K562 (cell line): ENCODE measurements around the gene C9. TPM values are rescaled to one million over a fixed set of nuclear protein-coding genes. Genes with fewer than 3 reads are reported as not detected.

Experiments
- ATAC-seq: fragments of 200-7000 bp; cut with Tn5 transposase; 3 replicates; pipeline ENCODE4 v1.9.1; 2020; ENCODE audit warnings: moderate library complexity
- BruUV-seq: library from RNA; stranded (reverse); fragments of 400-500 nt; replicated peaks from 2 replicates; lab custom pipeline; 2021; lab: Mats Ljungman, UMichigan
- CTCF ChIA-PET: fragments of 300-600 bp; formaldehyde crosslinking; extraction: SDS; loops from one replicate; lab custom pipeline; 2021; ENCODE audit warnings: low intra/inter-chr PET ratio; lab: Yijun Ruan, JAX
- POLR2A ChIA-PET: fragments of 300-600, 350-650 bp; sonication (Branson Sonifier 250); formaldehyde crosslinking; extraction: SDS; loops from one replicate; lab custom pipeline; 2021; ENCODE audit warnings: antibody characterized with exemption, inconsistent platforms; lab: Yijun Ruan, JAX
- DNase-seq, 4 experiments: peaks; one replicate each; pipeline versions ENCODE4 v3.0.0 to v3.0.0-alpha.2; 2011 to 2018; ENCODE audit warnings: low spot score in 3 of 4, mixed read lengths in 3 of 4; ENCODE audit errors: extremely low read depth in 1 of 4
- FAIRE-seq: peaks from 2 replicates; lab custom pipeline; 2011; peaks lifted over from hg19 to GRCh38; lab: Jason Lieb, UNC
- H2AFZ ChIP-seq: 2 replicates; pipeline ENCODE4 v1.6.0; 2011; ENCODE audit warnings: low read depth, low read length, control low read depth, inconsistent platforms
- H3K27ac ChIP-seq: fragments of 200-600 bp; 3 replicates; pipeline ENCODE4 v1.8.0; 2011; ENCODE audit warnings: low read depth, mild to moderate bottlenecking, control low read depth, inconsistent platforms, low read length, moderate library complexity, mixed read lengths; ENCODE audit errors: extremely low read depth
- H3K27me3 ChIP-seq, 2 experiments: fragments of 300-600 bp in 1 of 2; 2 replicates in 1 of 2; 3 replicates in 1 of 2; pipeline versions ENCODE4 v1.6.0 to v1.8.0; 2011; ENCODE audit warnings: inconsistent platforms in 2 of 2, low read length in 2 of 2, mild to moderate bottlenecking in 1 of 2, mixed read lengths in 1 of 2, moderate library complexity in 1 of 2; ENCODE audit not compliant: control insufficient read depth in 2 of 2, insufficient read depth in 2 of 2
- H3K36me3 ChIP-seq: fragments of 300-600 bp; 3 replicates; pipeline ENCODE4 v1.8.0; 2011; ENCODE audit warnings: mild to moderate bottlenecking, low read length, inconsistent platforms; ENCODE audit not compliant: control insufficient read depth, insufficient read depth
- H3K4me1 ChIP-seq, 2 experiments: fragments of 200-600 bp in 1 of 2; replicated peaks in 1 of 2; 2 replicates in 1 of 2; 3 replicates in 1 of 2; pipeline versions ENCODE4 v1.5.1 to v1.8.0; 2011; ENCODE audit warnings: inconsistent platforms in 2 of 2, low read length in 2 of 2, mild to moderate bottlenecking in 1 of 2, mixed read lengths in 1 of 2, moderate library complexity in 1 of 2; ENCODE audit not compliant: control insufficient read depth in 2 of 2, insufficient read depth in 2 of 2
- H3K4me2 ChIP-seq: 2 replicates; pipeline ENCODE4 v1.6.1; 2011; ENCODE audit warnings: low read length, control low read depth, inconsistent platforms, mixed read lengths; ENCODE audit not compliant: insufficient read depth
- H3K4me3 ChIP-seq: fragments of 200-600 bp; sonication (generic), shearing (Covaris generic); 2 replicates; pipeline ENCODE4 v1.5.1; 2016; ENCODE audit warnings: control low read depth, inconsistent platforms
- H3K79me2 ChIP-seq: fragments of 200-600 bp; 3 replicates; pipeline ENCODE4 v1.8.0; 2011; ENCODE audit warnings: low read length, inconsistent platforms; ENCODE audit not compliant: control insufficient read depth, insufficient read depth
- H3K9ac ChIP-seq, 2 experiments: 2 replicates each; pipeline versions ENCODE4 v1.6.0 to v1.6.1; 2011; ENCODE audit warnings: low read depth in 2 of 2, low read length in 2 of 2, control low read depth in 1 of 2, inconsistent platforms in 1 of 2, mild to moderate bottlenecking in 1 of 2, mixed read lengths in 1 of 2; ENCODE audit not compliant: insufficient read depth in 1 of 2
- H3K9me1 ChIP-seq: one replicate; pipeline ENCODE4 v1.6.0; 2011; ENCODE audit warnings: inconsistent platforms, mild to moderate bottlenecking, low read length, moderate library complexity; ENCODE audit not compliant: control insufficient read depth, insufficient read depth
- H3K9me3 ChIP-seq: replicated peaks from 2 replicates; pipeline ENCODE4 v1.5.1; 2011; ENCODE audit warnings: low read depth, low read length, inconsistent platforms; ENCODE audit not compliant: control insufficient read depth, insufficient read depth
- H4K20me1 ChIP-seq: replicated peaks from 2 replicates; pipeline ENCODE4 v1.6.1; 2011; ENCODE audit warnings: low read length, inconsistent platforms, mixed read lengths; ENCODE audit not compliant: control insufficient read depth, insufficient read depth
- CCAR2 ChIP-seq: fragments of 200-400 bp; formaldehyde crosslinking; IDR thresholded peaks from 2 replicates; pipeline ENCODE4 v1.6.1; 2017; ENCODE audit warnings: mild to moderate bottlenecking, low read depth, low read length
- CXXC5 ChIP-seq: fragments of 250-450 bp; sonication (Bioruptor Pico); IDR thresholded peaks from 2 replicates; pipeline ENCODE4 v1.8.0; 2022; ENCODE audit warnings: inconsistent platforms, mild to moderate bottlenecking, moderate library complexity
- DPF2 ChIP-seq: fragments of 450-650 bp; IDR thresholded peaks from 2 replicates; pipeline ENCODE4 v1.6.1; 2016
- EP300 ChIP-seq: IDR thresholded peaks from 2 replicates; pipeline ENCODE4 v1.6.1; 2012; ENCODE audit warnings: low read length, improper control_type of control experiment
- FOS ChIP-seq: IDR thresholded peaks from 3 replicates; pipeline ENCODE4 v1.6.1; 2011; ENCODE audit not compliant: insufficient read length; ENCODE audit errors: extremely low read depth
- GTF2E2 ChIP-seq: fragments of 200-800 bp; sonication (Bioruptor generic); IDR thresholded peaks from 2 replicates; pipeline ENCODE4 v1.6.1; 2016; ENCODE audit warnings: missing genetic modification characterization, missing compliant biosample characterization
- NFIX ChIP-seq: fragments of 250-450 bp; sonication (Bioruptor Pico); IDR thresholded peaks from 2 replicates; pipeline ENCODE4 v1.4.0; 2020; ENCODE audit warnings: low read depth, mild to moderate bottlenecking, moderate library complexity
- NFXL1 ChIP-seq: fragments of 450-650 bp; formaldehyde crosslinking; IDR thresholded peaks from 2 replicates; pipeline ENCODE4 v1.4.0; 2021; ENCODE audit warnings: mild to moderate bottlenecking
- NR4A1 ChIP-seq, 2 experiments: fragments of 250-450 bp in 1 of 2; fragments of 450-650 bp in 1 of 2; sonication (Bioruptor Pico) in 1 of 2; IDR thresholded peaks; 2 replicates each; pipeline versions ENCODE4 v1.4.0 to v1.6.1; 2016 to 2020; ENCODE audit warnings: mild to moderate bottlenecking in 2 of 2, missing compliant biosample characterization in 1 of 2, missing genetic modification characterization in 1 of 2, moderate library complexity in 1 of 2
- SRF ChIP-seq, 2 experiments: fragments of 250-450, 450-650 bp in 1 of 2; sonication (Bioruptor Pico) in 1 of 2; sonication (generic) in 1 of 2; formaldehyde crosslinking; IDR thresholded peaks; 2 replicates each; pipeline versions ENCODE4 v1.5.0 to v1.5.1; 2020 to 2022; ENCODE audit warnings: mild to moderate bottlenecking in 1 of 2, missing genetic modification reagents in 1 of 2
- STAT5B ChIP-seq: fragments of 250-450 bp; sonication (Bioruptor Pico); IDR thresholded peaks from 2 replicates; pipeline ENCODE4 v1.8.0; 2021; ENCODE audit warnings: mild to moderate bottlenecking, inconsistent platforms
- ZC3H4 ChIP-seq: sonication (generic); formaldehyde crosslinking; IDR thresholded peaks from 2 replicates; pipeline ENCODE4 v1.9.0; 2021; ENCODE audit warnings: missing genetic modification reagents, borderline replicate concordance
- ZNF354B ChIP-seq: fragments of 250-450 bp; sonication (Bioruptor Pico); IDR thresholded peaks from 2 replicates; pipeline ENCODE4 v1.4.0; 2020
- ZNF431 ChIP-seq: sonication (generic); formaldehyde crosslinking; IDR thresholded peaks from 2 replicates; pipeline ENCODE4 v1.8.0; 2022; ENCODE audit warnings: mild to moderate bottlenecking, missing genetic modification reagents
- ZNF436 ChIP-seq: fragments of 250-450, 450-650 bp; sonication (Bioruptor Pico); formaldehyde crosslinking; IDR thresholded peaks from 2 replicates; pipeline ENCODE4 v1.7.0; 2020; ENCODE audit warnings: mild to moderate bottlenecking
- ZNF583 ChIP-seq: fragments of 250-450 bp; sonication (Bioruptor Pico); IDR thresholded peaks from 2 replicates; pipeline ENCODE4 v1.4.0; 2020
- ZNF644 ChIP-seq: fragments of 200-800 bp; sonication (Bioruptor generic); IDR thresholded peaks from 2 replicates; pipeline ENCODE4 v1.6.1; 2016; ENCODE audit warnings: low read depth, missing genetic modification characterization, missing compliant biosample characterization
- WGBS: fragments of 100-300 bp; shearing (Covaris generic); methylation state at CpG from one replicate; pipeline ENCODE4 v1.1.6; 2016; ENCODE audit warnings: low coverage, mixed read lengths; ENCODE audit not compliant: insufficient coverage; ENCODE audit errors: missing lambda C conversion rate; 5-methylcytosine and 5-hydroxymethylcytosine counted together
- in situ Hi-C: fragments of 300-500 bp; cut with MboI; formaldehyde crosslinking; loops from 4 replicates; pipeline ENCODE4 v1.15.0; 2018; ENCODE audit warnings: inconsistent platforms, mixed read lengths
- intact Hi-C: fragments of 100-400 bp; cut with micrococcal nuclease; formaldehyde crosslinking; loops from 2 replicates; pipeline ENCODE4 v1.14.2; 2022
- polyA plus RNA-seq, 8 experiments: library from polyadenylated mRNA; depleted of rRNA in 4 of 8; stranded (reverse) in 5 of 8; unstranded in 3 of 8; fragments of >200 nt; fragmentation: Nextera tagmentation in 2 of 8; fragmentation: Illumina TruSeq in 1 of 8; extraction: Ambion mirVana in 2 of 8; extraction: Trizol in 1 of 8; gene quantifications; 2 replicates each; pipeline versions ENCODE4 v1.2.1 to v1.2.3, GENCODE V29; 2011 to 2014; ENCODE audit warnings: inconsistent platforms in 1 of 8, missing spikeins in 1 of 8
- total RNA-seq, 7 experiments: library from RNA; depleted of rRNA in 6 of 7; stranded (reverse); fragments of >200 nt in 6 of 7; fragmentation: Illumina TruSeq in 2 of 7; extraction: Trizol in 2 of 7; gene quantifications; 2 replicates each; pipeline versions ENCODE4 v1.2.1 to v1.2.3, GENCODE V29; 2011 to 2021; ENCODE audit warnings: low replicate concordance in 1 of 7
- TF ChIP-seq, protein P1 (sequence below): fragments of 250-450 bp; sonication (Bioruptor Pico); IDR thresholded peaks from 2 replicates; pipeline ENCODE4 v1.5.0; 2022; ENCODE audit warnings: mild to moderate bottlenecking
- TF ChIP-seq, protein P2 (sequence below): IDR thresholded peaks from 3 replicates; pipeline ENCODE4 v1.6.1; 2011; ENCODE audit warnings: borderline replicate concordance, mild to moderate bottlenecking; ENCODE audit not compliant: insufficient read length, insufficient read depth

The C9 gene
- total and polyA plus RNA-seq, 9 of the 15 experiments (the other 6 are each of a cell fraction or from before 2014, with no cell fraction given) = 0.08 to 0.38 TPM; not detected in 7

DNA sequence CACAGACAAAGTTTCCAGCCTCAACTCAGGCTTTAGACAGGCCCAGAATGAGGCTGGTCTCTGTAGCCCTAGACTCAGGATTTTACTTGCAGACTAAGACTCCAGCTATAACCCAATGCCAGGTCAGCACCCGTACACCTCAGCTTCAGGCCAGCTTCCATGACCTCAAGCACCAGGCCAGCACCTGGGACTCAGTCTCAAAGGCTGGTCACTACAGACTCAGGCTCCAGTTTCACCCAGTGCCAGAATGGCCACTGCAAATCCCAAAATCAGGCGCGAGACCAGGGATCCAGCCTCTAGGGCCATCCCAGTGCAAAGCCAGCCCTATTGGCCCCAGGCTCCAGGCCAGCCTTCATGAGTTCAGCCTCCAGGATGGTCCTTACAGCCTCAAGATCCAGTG lies 44.9 kb downstream of the C9 start:
- BruUV-seq = no TSS peak
- H2AFZ ChIP-seq = no peak overlapping the region
- intact Hi-C loops (no loop called here), in situ Hi-C loops (no loop called here)
- no peaks in the 10 kb centered on the region for H3K27me3 ChIP-seq
- no peaks in the 10 kb centered on the region for H3K36me3 ChIP-seq
- H3K9ac ChIP-seq = no peak overlapping the region; a peak in 1 of 4 replicates
- H3K27ac ChIP-seq = no peak overlapping the region
- H3K4me1 ChIP-seq = no peaks in the 10 kb centered on the region
- H3K4me2 ChIP-seq = no peak overlapping the region
- no peak for FAIRE-seq
- ChIA-PET CTCF (no interaction called here), POLR2A (interaction anchor here (0.9 to 1.3 kb wide), 2 partner anchors 10 to 12 kb away, joined by 3 to 5 read pairs; no protein-coding TSS in a partner anchor)
- no peak for DNase-seq
- H3K9me3 ChIP-seq = no peaks in the 10 kb centered on the region; the same call in 1 of the 2 replicates
- no peaks in the 10 kb centered on the region for H3K9me1 ChIP-seq
- no peaks in the 10 kb centered on the region for H3K79me2 ChIP-seq
- H4K20me1 ChIP-seq = no peaks in the 10 kb centered on the region
- TF ChIP-seq, protein P1, sequence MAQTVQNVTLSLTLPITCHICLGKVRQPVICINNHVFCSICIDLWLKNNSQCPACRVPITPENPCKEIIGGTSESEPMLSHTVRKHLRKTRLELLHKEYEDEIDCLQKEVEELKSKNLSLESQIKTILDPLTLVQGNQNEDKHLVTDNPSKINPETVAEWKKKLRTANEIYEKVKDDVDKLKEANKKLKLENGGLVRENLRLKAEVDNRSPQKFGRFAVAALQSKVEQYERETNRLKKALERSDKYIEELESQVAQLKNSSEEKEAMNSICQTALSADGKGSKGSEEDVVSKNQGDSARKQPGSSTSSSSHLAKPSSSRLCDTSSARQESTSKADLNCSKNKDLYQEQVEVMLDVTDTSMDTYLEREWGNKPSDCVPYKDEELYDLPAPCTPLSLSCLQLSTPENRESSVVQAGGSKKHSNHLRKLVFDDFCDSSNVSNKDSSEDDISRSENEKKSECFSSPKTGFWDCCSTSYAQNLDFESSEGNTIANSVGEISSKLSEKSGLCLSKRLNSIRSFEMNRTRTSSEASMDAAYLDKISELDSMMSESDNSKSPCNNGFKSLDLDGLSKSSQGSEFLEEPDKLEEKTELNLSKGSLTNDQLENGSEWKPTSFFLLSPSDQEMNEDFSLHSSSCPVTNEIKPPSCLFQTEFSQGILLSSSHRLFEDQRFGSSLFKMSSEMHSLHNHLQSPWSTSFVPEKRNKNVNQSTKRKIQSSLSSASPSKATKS = no peak
- TF ChIP-seq FOS = no peak
- TF ChIP-seq, protein P2, sequence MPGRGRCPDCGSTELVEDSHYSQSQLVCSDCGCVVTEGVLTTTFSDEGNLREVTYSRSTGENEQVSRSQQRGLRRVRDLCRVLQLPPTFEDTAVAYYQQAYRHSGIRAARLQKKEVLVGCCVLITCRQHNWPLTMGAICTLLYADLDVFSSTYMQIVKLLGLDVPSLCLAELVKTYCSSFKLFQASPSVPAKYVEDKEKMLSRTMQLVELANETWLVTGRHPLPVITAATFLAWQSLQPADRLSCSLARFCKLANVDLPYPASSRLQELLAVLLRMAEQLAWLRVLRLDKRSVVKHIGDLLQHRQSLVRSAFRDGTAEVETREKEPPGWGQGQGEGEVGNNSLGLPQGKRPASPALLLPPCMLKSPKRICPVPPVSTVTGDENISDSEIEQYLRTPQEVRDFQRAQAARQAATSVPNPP = no peak
- TF ChIP-seq GTF2E2 = no peak
- no peak for TF ChIP-seq ZC3H4 (CRISPR knock-in tag)
- TF ChIP-seq CCAR2 = no peak
- TF ChIP-seq ZNF354B (CRISPR knock-in tag) = no peak
- no peak for TF ChIP-seq ZNF431 (CRISPR knock-in tag)
- no peak for TF ChIP-seq EP300
- no peak for TF ChIP-seq NFXL1 (CRISPR knock-in tag)
- no peak for TF ChIP-seq NR4A1 (CRISPR knock-in tag; IDR thresholded peaks at IDR 0.05)
- no peak for TF ChIP-seq NR4A1 (tag; IDR thresholded peaks at IDR 0.05)
- TF ChIP-seq CXXC5 = no peak
- no peak for TF ChIP-seq DPF2
- TF ChIP-seq NFIX (CRISPR knock-in tag) = no peak
- TF ChIP-seq ZNF436 = no peak
- no peak for TF ChIP-seq ZNF583 (CRISPR knock-in tag)
- no peak for TF ChIP-seq SRF (CRISPR knock-in tag; IDR thresholded peaks at IDR 0.05)
- TF ChIP-seq STAT5B (CRISPR knock-in tag) = no peak
- no peak for TF ChIP-seq ZNF644 (tag)
- 0% methylated on average over 3 of the region's 3 CpGs for WGBS
- no peak overlapping the region for H3K4me3 ChIP-seq
- ATAC-seq = no peak
